Cerebellar cortex (tissue), 1 donor: ENCODE results near the gene HAPLN2.

ENCODE experiments used
- DNase-seq: peaks from one replicate; pipeline ENCODE4 v3.0.0-alpha.2; 2015; ENCODE audit warnings: low spot score

Gene HAPLN2

DNA sequence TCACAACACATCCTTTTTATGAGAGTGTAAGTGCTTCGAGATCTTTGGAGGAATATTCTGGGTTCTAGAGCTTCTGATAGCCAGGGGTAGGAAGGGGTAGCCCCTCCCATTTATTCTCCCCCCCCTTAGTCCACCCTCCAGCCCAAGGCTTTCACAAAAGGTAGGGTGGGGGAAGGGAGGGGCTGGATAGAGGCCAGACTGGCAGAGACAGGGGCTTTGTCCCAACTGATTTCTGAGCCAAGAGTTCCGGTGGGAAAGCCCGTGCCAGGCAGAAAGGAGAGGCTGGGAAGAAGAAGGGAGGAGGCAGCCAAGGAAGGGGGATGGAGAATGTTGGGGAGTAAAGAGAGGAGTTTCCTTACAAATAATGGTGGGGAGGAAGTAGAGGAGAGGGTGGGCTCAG is 25.8 kb downstream of the HAPLN2 start:
- DNase-seq: no peak

DNA sequence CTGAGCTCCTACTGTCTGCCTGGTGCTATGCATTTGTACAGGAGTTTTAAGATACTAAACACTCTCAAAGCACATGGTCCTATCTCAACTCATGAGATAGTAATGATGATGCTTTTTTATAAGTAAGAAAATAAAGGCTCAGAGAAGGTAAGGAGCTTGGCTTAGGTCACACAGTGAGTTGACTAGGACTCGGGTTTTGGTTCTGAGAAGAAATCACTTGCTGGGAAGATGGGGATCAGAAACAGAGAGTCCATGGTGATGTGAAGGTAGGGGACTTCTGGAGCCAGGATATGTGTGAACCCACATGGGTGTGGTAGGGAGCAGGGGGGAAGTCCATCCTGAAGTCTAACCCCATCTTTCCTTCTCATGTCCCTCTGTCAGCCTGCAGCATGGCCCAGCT is 26.5 kb downstream of the HAPLN2 start:
- DNase-seq: no peak

GRCh38 chr1:156646738-156647211 is 27.6 kb downstream of the HAPLN2 start:
- DNase-seq: no peak

GRCh38 chr1:156647351-156647750 is 28.1 kb downstream of the HAPLN2 start:
- no peak for DNase-seq

GRCh38 chr1:156648496-156648895 is 29.3 kb downstream of the HAPLN2 start:
- DNase-seq: no peak

DNA sequence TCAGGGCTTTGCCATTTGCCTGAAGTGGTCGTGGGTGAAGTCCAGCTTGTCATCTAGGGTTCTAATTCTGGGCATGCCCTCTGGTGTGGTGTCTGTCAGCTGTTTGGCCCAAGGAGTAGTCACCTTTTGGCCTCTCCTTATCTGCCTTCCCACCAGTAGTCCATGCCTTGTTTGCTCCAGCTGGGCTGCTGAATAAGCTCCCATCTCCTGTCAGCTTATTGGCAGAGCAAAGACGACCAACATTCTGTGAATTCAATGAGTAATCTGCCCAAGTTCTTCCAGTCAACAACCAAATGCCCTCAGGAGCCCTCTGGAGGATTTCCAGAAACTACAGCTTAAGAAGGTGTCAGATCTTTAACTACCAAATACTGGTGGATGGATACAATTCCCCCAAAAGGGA is 29.7 kb downstream of the HAPLN2 start:
- no peak for DNase-seq

GRCh38 chr1:156652131-156652991 is 33.1 kb downstream of the HAPLN2 start:
- DNase-seq: no peak

DNA sequence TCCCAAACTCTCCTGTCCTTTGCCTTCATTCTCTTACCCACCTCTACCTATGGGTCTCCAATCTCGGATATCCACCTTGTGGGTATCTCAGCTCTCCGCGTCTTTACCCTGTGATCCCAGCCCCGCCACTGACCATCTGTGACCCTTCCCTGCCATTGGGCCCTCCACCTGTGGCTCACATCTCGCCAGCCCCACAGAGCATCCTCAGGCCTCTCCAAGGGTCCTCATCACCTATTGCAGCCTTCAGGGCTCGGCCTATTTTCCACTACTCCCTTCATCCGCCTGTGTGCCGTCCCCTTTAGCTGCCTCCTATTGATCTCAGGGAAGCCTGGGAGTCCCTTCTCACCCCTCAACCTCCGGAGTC is 33.8 kb downstream of the HAPLN2 start:
- no peak for DNase-seq

DNA sequence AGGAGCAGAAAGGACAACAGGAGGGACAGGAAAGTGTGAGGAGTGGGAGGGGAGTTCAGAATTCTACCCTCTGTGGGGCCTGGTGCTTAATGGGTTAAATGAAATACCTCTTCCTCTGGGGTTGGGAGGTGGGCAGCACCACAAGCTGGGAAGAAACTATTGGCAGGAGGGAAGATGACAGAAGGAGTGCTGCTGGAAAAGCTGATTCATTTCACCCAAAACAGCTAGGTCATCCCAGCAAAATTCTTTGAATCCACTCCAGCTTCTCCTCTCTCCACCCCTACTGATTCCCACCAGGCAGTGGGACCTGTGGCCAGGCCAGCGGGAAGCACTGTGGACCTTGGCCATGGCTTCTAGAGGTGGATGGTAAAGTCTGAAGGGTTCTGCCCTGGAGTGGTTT is 35.5 kb downstream of the HAPLN2 start:
- no peak for DNase-seq

- DNase-seq: peak; percentile 44
Measured at GRCh38 chr1:156655151-156655903, 36.1 kb downstream of the HAPLN2 start.

GRCh38 chr1:156655904-156656516 is 36.8 kb downstream of the HAPLN2 start:
- DNase-seq: no peak

GRCh38 chr1:156656806-156657740 is 37.9 kb downstream of the HAPLN2 start:
- DNase-seq: peak; percentile 80

- DNase-seq: peak; percentile 40
Measured at GRCh38 chr1:156657741-156658319, 38.6 kb downstream of the HAPLN2 start.

GRCh38 chr1:156658496-156658895 is 39.3 kb downstream of the HAPLN2 start:
- DNase-seq: peak; percentile 29

- no peak for DNase-seq
Measured at GRCh38 chr1:156658945-156659574, 39.8 kb downstream of the HAPLN2 start.

DNA sequence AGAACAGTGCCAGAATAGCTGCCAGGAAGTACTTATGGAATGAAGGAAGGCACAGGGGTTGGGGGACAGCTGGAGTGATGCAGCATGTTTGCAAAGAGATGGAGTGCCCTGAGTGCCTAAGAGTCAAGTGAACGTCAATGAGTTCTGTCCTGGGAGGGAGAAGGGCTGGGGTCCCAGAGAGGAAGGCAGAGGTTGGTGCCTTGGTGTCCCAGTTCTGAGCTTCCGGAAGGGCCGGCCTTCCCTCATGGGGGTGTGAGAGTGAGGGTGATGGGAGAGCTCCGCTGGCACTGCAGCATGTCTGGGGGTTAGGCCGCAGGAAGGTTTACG is 40.4 kb downstream of the HAPLN2 start:
- DNase-seq: no peak

GRCh38 chr1:156659988-156660751 is 41.0 kb downstream of the HAPLN2 start:
- peak; percentile 92 for DNase-seq

DNA sequence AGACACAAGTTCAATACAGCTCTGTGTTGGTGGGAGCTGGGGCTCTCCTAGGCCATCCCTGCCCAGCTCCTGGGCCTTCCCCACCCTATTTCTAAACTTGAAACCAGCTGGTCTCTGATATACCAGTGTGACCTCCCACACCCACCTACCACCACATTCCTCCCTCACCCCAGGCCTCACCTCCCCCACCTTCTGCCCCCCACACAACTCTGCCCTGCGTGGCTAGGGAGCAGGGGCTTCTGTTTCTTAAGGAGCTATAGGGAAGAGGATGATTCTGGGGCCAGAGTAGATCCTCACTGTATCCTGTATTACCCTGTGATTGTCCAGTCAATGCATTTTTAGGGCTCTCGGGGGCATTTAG is 41.5 kb downstream of the HAPLN2 start:
- DNase-seq: no peak

DNA sequence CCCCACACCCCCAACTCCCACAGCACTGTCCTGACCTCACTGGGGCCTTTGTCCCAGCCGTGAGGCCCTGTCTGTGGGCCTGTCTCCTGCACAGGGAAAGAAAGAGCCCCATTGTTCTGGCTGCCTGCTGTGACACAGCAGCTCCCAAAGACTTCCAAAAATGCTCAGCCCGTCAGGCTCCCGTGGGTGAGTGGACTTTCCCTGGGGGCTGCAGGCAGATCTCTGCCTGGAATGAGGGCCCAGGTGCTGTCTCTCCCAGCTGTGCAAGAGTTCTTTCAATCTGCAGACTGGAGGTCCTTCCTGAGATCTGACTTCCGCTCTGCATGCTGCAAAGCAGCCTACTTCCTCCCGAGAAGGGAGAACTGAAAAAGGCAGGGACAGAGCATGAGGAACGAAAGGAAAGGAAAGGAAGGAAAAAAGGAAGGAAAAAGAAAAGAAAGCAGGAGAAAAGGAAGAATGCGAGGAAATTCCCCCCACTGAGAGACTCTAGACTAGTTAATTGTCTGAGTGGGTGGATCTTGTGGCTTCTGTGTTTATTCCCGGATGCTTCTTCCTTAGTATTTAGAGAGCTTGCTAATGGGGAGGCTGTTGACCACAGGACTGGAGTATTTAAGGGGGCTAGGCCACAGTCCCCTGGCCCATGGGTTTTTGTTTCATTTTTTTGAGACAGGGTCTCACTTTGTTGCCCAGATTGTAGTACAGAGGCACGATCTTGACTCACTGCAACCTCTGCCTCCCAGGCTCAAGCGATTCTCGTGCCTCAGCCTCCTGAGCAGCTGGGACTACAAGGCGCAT is 43.0 kb downstream of the HAPLN2 start:
- no peak for DNase-seq

DNA sequence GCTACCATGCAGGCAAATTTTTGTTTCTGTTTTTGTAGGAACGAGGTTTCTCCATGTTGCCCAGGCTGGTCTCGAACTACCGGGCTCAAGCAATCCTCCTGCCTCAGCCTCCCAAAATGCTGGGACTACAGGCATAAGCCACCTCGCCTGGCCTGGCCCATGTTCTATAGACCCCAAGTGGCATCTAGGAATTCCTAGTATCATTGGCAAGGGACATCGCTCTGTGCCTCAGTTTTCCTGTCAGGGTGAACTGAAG is 43.5 kb downstream of the HAPLN2 start:
- no peak for DNase-seq
